Measurements from ENCODE around the gene BNC2.

DNA sequence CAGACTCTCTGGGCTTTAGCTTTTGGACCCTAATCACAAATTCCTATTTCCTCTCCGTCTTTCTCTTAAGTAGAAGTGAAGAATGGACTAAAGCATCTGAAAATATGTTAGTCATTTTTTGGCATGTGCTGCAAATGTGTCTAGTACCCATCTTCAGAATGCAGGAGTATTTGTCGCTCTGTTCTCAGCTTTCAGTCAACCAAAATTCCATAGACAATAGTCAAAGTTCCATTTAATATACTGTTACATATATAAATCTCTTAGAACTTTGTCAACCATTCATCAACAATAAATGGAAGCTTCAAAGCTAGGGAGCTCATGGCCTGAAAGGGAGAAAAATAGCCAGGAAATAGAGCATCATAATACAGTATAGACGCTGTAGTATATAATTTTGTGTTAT, 509.4 kb downstream of the BNC2 start:
- TF ChIP-seq, protein P1, sequence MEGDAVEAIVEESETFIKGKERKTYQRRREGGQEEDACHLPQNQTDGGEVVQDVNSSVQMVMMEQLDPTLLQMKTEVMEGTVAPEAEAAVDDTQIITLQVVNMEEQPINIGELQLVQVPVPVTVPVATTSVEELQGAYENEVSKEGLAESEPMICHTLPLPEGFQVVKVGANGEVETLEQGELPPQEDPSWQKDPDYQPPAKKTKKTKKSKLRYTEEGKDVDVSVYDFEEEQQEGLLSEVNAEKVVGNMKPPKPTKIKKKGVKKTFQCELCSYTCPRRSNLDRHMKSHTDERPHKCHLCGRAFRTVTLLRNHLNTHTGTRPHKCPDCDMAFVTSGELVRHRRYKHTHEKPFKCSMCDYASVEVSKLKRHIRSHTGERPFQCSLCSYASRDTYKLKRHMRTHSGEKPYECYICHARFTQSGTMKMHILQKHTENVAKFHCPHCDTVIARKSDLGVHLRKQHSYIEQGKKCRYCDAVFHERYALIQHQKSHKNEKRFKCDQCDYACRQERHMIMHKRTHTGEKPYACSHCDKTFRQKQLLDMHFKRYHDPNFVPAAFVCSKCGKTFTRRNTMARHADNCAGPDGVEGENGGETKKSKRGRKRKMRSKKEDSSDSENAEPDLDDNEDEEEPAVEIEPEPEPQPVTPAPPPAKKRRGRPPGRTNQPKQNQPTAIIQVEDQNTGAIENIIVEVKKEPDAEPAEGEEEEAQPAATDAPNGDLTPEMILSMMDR (IDR thresholded peaks at IDR 0.05), result no peak
- no peak for TF ChIP-seq EZH2 (IDR thresholded peaks at IDR 0.05)
